Psoas muscle (tissue), 8 donors: ENCODE data around the gene MSX1. TPM values are rescaled to one million over a fixed set of nuclear protein-coding genes. Genes with fewer than 3 reads are reported as not detected.

Source experiments
- ATAC-seq, 4 donors: fragments of 200-7000 bp; cut with Tn5 transposase; one replicate each; pipeline ENCODE4 v1.9.1; 2020; ENCODE audit warnings: moderate library complexity in 3 of 4, mild to moderate bottlenecking in 2 of 4
- DNase-seq, 2 donors: peaks; one replicate each; pipeline ENCODE4 v3.0.0-alpha.2; 2020
- H3K27ac ChIP-seq: fragments of 200-600 bp; one replicate; pipeline ENCODE4 v1.8.0; 2022
- H3K27me3 ChIP-seq, 3 donors: fragments of 200-600 bp in 1 of 3; one replicate each; pipeline versions ENCODE4 v1.6.1 to v1.8.0; 2013 to 2022; ENCODE audit warnings: low read length in 2 of 3, mild to moderate bottlenecking in 2 of 3, moderate library complexity in 1 of 3; ENCODE audit not compliant: insufficient read depth in 3 of 3
- H3K36me3 ChIP-seq, 2 donors: fragments of 200-600 bp in 1 of 2; one replicate each; pipeline versions ENCODE4 v1.6.1 to v1.8.0; 2013 to 2022; ENCODE audit warnings: low read depth in 1 of 2, mild to moderate bottlenecking in 1 of 2, moderate library complexity in 1 of 2; ENCODE audit not compliant: insufficient read depth in 1 of 2
- H3K4me1 ChIP-seq: fragments of 200-600 bp; one replicate; pipeline ENCODE4 v1.8.0; 2022
- H3K4me3 ChIP-seq: fragments of 200-600 bp; one replicate; pipeline ENCODE4 v1.8.0; 2022; ENCODE audit warnings: mild to moderate bottlenecking
- H3K9me3 ChIP-seq: fragments of 200-600 bp; one replicate; pipeline ENCODE4 v1.8.0; 2022
- WGBS, 3 donors: extraction: QIAGEN DNeasy Blood & Tissue Kit; methylation state at CpG; one replicate each; pipeline versions ENCODE4 v1.1.6 to v1.1.7; 2013; 5-methylcytosine and 5-hydroxymethylcytosine counted together
- intact Hi-C, 2 donors: fragments of 100-400 bp; cut with DNase I; formaldehyde crosslinking; loops; one replicate each; pipeline versions ENCODE4 v1.11.0 to v1.14.2; 2022
- polyA plus RNA-seq, 3 donors: library from polyadenylated mRNA; stranded (reverse); fragments of 200-250 nt; gene quantifications; one replicate each; pipeline ENCODE4 v1.2.3, GENCODE V29; 2013
- total RNA-seq, 4 donors: library from RNA; stranded (reverse); fragmentation: NEBNext Ultra II Directional in 2 of 4; extraction: Animal tissue kit (Norgen Biotek cat#: 25700) in 2 of 4; gene quantifications; one replicate each; pipeline versions ENCODE4 v1.2.1 to v1.2.4, GENCODE V29; 2021 to 2023
- TF ChIP-seq, protein P1 (sequence below): fragments of 200-600 bp; IDR thresholded peaks from one replicate; pipeline ENCODE4 v1.8.0; 2022; ENCODE audit warnings: antibody characterized with exemption
- donor health status: healthy with polysubstance abuse.
- donor health status: DM: no; HTN: no; CAD: no; lungs with moderate emphysema.
- donor health status: Bipolar disorder and iron deficiency.
- donor health status: healthy.
- donor health status: DM: yes; HTN: yes; CAD: no.
- donor health status: DM: no; HTN: no; CAD: no.
- donor health status: DM: no; HTN: no; CAD: no.
- donor health status: DM: yes; HTN: yes; CAD: no.

The MSX1 gene
- total and polyA plus RNA-seq, 7 donors: 1.1 to 3.7 (median 1.7) TPM

DNA sequence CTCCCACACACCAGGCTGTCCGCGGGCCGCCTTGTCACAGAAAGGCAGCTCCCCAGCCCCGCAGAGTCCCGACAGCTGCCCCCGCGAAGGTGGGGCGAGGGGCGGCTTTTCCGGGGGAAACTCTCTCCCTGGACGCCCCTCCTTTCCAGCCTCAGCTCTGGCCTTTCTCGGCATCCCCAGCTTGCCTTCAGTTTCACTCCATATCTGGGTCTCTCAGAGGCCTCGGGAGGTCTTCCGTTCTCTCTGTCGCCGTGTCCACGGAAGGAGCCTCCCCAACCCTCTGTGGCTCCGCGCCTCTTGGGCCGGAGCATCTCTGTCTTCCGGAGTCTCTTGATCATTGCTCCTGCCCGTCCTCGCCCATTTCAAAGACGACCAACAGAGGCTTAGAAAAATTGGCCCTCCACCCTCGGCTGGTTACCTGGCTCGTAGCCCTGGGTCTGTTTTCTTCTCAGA lies 6.1 kb upstream of the MSX1 start:
- ATAC-seq (peak in 1 of 4 donors; percentile 29), DNase-seq (peak in 1 of 2 donors; percentile 46)
- intact Hi-C loops: loop anchor here (10.0 kb wide), 2 partner anchors 299 to 359 kb away; no protein-coding TSS in a partner anchor
- Histone ChIP-seq H3K9me3 (no peaks in the 10 kb centered on the region), H3K27ac (no peak overlapping the region), H3K36me3 (no peaks in the 10 kb centered on the region), H3K4me3 (peak overlapping the region; percentile 50), H3K27me3 (peaks cover 0 to 98% (median 63%) of the 10 kb centered on the region in 3 donors), H3K4me1 (peaks cover 9% of the 10 kb centered on the region)
- TF ChIP-seq, protein P1, sequence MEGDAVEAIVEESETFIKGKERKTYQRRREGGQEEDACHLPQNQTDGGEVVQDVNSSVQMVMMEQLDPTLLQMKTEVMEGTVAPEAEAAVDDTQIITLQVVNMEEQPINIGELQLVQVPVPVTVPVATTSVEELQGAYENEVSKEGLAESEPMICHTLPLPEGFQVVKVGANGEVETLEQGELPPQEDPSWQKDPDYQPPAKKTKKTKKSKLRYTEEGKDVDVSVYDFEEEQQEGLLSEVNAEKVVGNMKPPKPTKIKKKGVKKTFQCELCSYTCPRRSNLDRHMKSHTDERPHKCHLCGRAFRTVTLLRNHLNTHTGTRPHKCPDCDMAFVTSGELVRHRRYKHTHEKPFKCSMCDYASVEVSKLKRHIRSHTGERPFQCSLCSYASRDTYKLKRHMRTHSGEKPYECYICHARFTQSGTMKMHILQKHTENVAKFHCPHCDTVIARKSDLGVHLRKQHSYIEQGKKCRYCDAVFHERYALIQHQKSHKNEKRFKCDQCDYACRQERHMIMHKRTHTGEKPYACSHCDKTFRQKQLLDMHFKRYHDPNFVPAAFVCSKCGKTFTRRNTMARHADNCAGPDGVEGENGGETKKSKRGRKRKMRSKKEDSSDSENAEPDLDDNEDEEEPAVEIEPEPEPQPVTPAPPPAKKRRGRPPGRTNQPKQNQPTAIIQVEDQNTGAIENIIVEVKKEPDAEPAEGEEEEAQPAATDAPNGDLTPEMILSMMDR: no peak
- 2 to 3% (median 2%) methylated on average over 15 to 26 of the region's 26 CpGs for WGBS, 3 donors

DNA sequence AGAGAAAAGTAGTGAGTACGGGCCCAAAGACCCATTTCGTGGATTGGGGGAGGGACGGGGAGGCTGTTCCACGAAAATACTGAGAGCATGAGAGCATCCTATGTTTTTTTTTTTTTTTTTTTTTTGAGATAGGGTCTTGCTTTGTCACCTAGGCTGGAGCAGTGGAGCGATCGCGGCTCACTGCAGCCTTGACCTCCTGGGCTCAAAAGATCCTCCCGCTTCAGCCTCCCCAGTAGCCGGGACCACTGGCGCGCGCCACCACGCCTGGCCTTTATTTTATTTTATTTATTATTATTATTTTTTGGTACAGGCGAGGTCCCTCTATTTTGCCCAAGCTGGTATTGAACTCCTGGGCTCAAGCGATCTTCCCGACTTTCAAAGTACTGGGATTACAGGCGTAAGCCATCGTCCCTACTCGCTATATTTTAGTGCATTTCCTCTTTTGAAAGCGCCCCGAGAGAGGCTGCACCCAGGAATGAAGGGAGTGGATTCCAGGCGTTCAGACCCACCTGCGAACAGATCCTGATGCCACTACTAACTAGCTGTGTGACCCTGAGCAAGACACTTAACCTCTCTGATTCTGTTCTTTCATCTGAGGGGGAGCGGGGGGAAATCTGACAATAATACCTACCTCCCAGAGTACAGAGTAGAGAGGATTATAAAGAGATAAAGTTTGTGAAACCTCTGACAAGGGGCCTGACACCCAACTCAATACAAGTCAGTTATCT lies 5.4 kb upstream of the MSX1 start:
- intact Hi-C loops: loop anchor here (10.0 kb wide), 2 partner anchors 299 to 359 kb away; no protein-coding TSS in a partner anchor
- peaks cover 0 to 98% (median 66%) of the 10 kb centered on the region in 3 donors for H3K27me3 ChIP-seq
- no peaks in the 10 kb centered on the region for H3K9me3 ChIP-seq
- no peak for ATAC-seq
- H3K4me1 ChIP-seq: peaks cover 9% of the 10 kb centered on the region
- WGBS, 3 donors: 20 to 29% (median 21%) methylated on average over 22 to 24 of the region's 24 CpGs
- TF ChIP-seq, protein P1: no peak
- no peak overlapping the region for H3K4me3 ChIP-seq
- no peaks in the 10 kb centered on the region for H3K36me3 ChIP-seq
- DNase-seq: peak in 1 of 2 donors; percentile 15
- H3K27ac ChIP-seq: no peak overlapping the region

DNA sequence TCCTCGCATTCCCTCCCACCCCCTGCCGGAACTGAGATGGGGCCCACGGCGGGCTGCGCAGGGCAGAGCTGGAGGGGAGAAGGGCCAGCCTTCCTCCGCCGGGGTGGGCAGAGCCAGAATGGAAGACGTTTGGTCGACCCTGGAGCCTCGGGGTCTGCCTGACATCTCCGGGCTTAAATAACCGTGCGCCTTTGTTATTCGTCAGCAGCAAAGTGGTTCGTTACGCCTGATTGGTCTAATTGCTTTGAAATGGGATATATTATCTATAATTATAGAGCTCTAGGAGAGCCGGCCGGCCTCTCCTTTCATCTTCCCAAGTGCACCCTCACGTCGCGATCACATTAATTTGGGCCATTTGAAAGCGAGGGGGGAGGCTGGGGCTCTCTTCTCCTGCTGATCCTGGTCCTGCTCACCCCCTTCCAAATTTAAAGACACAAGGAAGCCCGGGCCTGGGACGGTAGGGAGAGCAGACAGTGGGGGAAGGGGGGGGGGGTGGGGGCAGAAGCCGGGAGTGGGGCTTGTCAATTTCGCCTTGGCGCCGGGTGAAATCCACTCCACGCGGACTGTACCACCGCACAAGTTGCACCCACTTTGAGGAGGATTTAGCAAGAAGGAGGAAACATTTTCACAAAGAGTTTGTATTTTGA lies 4.7 kb upstream of the MSX1 start:
- intact Hi-C loops: loop anchor here (10.0 kb wide), 2 partner anchors 300 to 360 kb away; no protein-coding TSS in a partner anchor
- H3K36me3 ChIP-seq: no peaks in the 10 kb centered on the region
- 5 to 9% (median 8%) methylated on average over 30 to 31 of the region's 31 CpGs for WGBS, 3 donors
- ATAC-seq (no peak), DNase-seq (peak in 1 of 2 donors; percentile 37)
- peaks cover 0 to 98% (median 62%) of the 10 kb centered on the region in 3 donors for H3K27me3 ChIP-seq
- TF ChIP-seq, protein P1: no peak
- H3K4me1 ChIP-seq: peaks cover 9% of the 10 kb centered on the region
- no peak overlapping the region for H3K4me3 ChIP-seq
- H3K9me3 ChIP-seq: no peaks in the 10 kb centered on the region
- no peak overlapping the region for H3K27ac ChIP-seq

DNA sequence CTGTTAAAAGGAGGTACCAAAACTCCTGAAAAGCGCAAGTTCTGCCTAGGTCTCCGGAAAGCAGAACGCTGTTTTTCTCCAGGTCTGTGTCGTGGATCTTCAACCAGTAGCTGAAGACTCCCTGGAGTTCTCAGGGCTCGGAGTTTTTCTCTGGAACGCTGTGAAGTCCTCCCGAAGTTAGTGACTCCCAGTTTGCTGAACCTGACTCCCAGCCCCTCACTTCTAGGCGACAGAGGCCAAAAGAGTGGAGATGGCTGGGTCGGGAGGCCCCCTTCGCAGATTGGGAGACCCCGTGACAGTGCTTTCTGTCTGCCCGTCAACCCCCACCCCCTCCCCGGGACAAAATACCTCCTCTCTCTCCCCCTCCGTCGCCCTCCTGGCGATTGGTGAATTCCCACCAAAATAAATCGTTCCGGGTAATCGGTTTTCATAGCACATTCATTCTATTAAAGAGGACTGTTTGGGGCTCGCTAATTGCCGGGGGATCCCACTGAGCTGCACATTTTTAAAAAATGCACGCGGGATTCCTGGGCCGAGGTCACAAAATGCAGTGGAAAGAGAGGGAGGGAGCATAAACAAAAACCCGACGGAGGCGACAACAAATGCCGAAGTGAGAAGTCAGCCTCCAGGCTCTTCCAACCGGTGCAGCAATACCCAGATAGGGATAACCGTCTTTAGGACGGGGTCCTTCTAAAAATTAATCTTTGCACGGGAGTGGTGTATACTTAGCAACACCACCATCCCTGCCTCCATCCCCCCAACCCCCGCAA lies 4.0 kb upstream of the MSX1 start:
- Histone ChIP-seq H3K9me3 (no peaks in the 10 kb centered on the region), H3K27me3 (peaks cover 0 to 100% (median 61%) of the 10 kb centered on the region in 3 donors), H3K27ac (no peak overlapping the region), H3K36me3 (no peaks in the 10 kb centered on the region), H3K4me3 (no peak overlapping the region), H3K4me1 (peaks cover 9% of the 10 kb centered on the region)
- ATAC-seq: no peak
- intact Hi-C loops: loop anchor here (10.0 kb wide), 2 partner anchors 301 to 361 kb away; no protein-coding TSS in a partner anchor
- WGBS, 3 donors: 3 to 6% (median 5%) methylated on average over 33 of the region's 33 CpGs
- DNase-seq: peak in 1 of 2 donors; percentile 5
- TF ChIP-seq, protein P1: no peak
